ENCODE data around the gene PRDM2.

PRDM2 gene

DNA sequence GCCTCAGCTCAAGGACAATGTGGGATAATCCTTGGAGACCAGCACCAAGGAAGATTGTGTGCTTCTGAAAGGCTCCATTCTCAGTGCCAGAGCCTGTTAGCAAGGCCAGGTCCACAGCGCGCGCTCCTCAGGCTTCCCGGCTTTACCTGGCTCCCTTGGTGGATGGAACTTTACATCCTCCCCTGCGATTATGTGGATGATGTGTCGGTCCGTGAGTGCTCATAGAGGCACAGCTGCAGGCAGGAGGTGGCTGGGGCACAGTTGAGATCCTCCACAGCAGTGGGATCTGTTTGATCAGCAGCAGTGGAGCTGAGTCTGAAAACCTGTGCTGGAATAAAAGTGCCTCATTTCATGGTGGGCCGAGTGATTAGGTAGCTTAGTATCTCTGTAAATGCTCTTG, 62.7 kb downstream of the PRDM2 start:
- in situ Hi-C loops (cut with HindIII; ENCODE audit: low sequenced_read_pairs) = no loop called here

DNA sequence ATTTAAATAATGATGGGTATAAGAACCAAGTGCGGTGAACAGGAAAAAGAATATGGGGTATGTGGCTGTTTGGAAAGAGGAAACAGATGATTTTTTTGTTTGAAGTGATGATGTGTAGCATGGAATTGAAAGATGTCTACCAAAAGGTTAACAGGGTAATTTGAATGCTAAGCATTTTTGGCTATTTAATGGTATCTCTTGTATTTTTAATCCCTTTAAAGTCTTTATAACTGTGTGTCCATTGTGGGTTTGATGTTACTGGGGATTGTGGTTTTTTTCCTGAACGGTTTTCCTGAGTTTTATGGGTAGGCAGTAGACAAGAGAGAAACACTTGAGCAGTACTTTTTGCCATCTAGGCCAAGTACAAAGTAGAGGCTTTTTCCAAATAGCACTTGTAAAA, 63.2 kb downstream of the PRDM2 start:
- in situ Hi-C loops (cut with HindIII; ENCODE audit: low sequenced_read_pairs) = no loop called here

DNA sequence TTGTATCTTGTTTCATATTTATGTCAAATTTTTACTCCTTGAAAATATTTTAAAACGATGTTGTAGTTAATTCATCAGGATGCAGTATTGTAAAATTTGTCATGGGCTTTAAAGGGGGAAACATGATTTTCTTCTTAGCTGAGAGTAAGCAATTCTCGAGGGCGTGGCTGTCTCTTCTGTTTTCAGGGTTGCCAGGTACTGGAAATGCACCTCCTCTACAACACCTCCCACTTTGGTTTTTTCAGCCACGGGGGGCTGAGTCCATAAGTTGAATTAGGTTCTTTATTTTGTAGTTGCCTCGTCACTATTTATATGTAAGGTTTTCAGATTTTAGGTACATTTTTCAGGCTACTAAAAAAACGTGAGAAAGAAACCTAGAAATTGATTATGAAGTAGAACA, 64.0 kb downstream of the PRDM2 start:
- in situ Hi-C loops (cut with HindIII; ENCODE audit: low sequenced_read_pairs) = no loop called here

DNA sequence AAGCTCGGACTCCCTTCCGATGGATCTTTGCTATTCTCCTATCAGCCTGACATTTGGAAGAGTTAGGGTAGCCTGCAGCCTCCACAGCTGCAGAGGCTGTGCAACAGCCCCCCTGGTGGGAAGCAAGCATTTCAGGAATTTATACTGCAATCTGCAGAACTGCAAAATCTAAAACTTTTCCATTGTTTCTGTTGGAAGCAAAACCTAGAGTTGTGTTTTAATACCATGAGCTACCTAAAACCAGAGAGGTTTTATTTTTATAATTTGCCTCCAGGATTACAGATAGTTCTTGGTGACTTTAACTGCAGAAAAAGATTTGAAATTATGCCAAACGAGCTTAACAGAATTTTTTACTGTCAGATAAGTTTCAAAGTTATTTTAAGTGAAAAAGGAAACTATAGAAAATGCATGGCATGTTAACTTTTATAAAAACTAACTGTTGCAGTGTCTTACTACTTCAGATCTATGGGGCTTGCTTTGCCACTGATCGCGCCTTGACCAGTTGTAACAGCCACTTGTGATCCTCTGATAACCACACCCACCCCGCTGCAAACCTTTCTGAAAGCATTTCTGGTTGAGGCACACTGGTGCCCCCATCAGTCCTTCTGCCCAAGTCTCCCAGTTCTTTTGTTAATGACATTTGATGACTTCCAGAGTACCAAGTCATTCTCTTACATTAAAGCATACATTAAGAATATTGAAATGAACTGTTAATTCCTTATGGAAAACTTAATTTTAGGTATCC, 64.8 kb downstream of the PRDM2 start:
- in situ Hi-C loops (cut with HindIII; ENCODE audit: low sequenced_read_pairs) = no loop called here

DNA sequence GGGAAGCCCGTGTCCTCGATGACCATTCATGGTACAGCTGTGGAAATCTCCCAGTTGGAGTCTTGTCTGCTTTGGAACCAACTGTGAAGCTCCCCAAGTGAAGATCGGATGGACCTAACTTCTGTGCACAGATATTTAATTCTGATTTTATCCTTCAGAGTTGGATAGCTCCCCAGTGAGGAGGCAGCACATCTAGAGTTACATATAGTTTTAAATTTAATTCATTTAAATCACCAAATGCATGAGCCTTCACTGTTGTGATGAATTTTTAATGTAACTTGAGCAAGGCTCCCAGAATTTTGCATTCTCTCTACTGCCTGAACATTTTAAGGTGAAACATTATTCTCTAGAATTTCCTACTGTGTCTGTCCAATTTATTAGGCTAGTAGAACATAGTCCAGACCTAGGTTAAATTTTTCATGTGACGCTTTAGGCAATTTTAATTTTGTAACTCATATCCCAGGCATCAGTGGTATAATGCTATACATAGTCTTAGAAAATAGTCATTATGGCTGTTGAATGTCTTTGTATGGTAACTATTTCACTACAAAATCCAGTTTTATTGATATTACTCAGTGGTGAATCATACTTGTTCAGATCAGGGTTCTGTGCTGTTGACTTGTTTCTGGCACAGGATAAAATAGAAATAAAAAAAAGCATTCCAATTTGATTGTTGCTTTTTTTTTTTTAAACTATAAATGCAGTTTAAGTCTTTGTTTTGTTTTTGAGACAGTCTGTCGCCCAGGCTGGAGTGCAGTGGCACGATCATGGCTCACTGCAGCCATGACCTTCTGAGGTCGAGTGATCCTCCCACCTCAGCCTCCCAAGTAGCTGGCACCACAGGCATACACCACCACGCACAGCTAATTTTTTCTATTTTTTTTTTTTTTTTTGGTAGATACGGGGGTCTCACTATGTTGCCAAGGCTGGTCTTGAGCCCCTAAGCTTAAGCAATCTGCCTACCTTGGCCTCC, 66.9 kb downstream of the PRDM2 start:
- in situ Hi-C loops (cut with HindIII; ENCODE audit: low sequenced_read_pairs) = no loop called here

DNA sequence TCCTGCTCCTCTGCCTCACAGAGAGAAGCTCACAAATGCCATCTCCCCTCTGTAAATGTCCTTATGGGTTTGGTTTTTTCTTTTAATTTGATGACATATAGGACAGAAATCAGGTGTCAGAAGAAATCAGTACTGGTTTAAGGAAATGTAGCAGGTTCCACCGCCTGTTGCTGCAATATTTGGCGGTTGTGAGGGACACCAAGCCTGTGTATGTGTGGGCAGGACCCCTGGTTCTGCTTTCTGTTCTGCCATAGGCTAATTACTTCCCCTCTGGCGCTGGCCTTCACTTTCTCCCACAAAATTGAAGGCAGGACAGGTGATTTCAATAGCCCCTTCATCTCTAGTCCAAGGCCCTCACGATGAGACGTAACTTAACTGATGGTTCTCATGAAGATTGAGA, 69.2 kb downstream of the PRDM2 start:
- in situ Hi-C loops (cut with HindIII; ENCODE audit: low sequenced_read_pairs) = no loop called here

DNA sequence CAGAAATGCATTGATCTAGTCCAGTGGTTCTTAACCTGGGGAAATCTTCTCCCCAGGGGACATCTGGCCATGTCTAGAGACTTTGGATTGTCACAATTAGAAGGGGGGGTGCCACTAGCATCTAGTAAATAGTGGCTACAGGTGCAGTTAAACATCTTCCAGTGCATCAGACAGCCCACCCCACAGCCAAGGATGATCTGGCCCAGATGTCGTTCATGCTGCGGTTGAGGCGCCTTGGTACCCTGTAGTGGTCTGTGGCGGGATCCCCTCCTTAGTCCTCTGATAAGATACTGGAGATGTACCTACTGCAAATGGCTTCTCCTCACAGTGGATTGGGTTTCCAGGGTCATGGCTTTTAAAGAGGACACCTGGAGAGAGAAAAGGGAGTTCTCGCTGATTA, 69.8 kb downstream of the PRDM2 start:
- in situ Hi-C loops (cut with HindIII; ENCODE audit: low sequenced_read_pairs) = no loop called here

DNA sequence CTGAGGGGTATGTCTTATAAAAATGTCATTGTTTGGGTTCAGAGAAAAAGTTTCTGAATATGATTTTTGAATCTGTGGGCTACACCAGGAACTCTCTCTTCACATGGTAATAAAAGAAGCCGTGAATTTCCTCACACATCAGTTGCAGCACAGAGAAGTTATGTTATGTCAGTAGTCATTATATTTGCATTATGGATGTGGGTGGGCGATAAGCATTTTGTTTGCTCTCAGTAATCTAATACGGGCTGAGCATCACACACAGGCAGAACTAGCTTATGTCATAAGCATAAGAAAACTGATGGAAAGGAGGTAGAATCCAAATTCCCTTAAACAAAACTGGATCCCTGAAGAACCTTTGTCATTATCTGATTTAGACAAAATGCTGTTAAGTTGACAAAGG, 70.8 kb downstream of the PRDM2 start:
- in situ Hi-C loops (cut with HindIII; ENCODE audit: low sequenced_read_pairs) = no loop called here

DNA sequence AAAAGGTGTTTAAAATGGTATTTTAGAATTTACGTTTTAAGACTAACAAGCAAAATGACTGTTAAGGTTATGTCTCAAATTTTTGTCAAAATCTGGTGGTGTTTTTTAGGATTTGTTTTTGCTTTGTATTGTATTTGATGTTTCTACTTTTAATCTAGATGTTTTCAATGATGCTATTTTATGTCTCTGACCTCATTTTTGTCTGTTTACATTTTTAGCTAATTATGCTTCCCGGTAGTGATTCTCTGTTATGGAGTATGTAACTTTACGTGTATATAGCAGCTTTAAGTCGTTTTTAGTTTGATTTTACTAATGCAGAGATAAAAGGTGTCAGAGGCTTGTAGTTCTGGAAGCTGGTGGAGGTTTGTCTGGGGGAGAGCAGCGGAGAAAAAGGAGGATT, 71.8 kb downstream of the PRDM2 start:
- in situ Hi-C loops (cut with HindIII; ENCODE audit: low sequenced_read_pairs) = no loop called here

DNA sequence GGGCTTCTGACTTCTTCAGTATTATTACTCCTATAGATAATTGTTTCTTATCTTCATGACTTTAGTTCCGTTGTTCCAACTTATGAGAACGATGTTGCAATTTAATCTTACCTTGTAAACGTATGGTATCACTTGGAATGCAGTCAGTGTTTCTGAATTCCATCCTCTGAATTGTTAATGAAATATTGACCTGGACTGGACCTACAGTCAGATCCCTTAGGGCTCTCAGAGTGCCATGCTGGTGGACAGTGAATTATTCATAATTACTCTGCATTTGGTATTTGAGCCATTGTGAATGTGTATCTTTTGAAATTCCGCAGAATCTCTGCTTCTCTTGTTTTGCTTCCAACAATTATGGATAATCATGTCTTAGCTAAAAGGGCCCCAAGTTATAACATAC, 72.3 kb downstream of the PRDM2 start:
- in situ Hi-C loops (cut with HindIII; ENCODE audit: low sequenced_read_pairs) = no loop called here

DNA sequence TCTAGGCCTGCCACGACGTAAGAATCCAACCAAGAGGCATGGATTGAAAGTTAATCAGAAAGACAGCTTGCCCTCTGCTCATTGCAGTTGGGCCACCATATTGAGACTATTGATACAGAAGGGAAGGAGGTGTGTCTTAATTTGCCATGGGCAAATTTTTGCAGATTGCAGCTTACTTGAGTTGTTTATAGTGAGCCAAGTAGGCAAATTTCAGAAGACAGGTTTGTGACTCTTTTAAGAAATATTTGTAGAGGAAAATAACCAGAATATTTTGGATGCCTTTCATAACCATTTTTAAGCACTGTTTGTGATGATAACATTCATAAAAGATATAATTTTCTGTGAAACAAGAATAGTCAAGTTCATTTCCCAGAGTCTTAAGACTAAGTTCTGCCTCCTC, 74.1 kb downstream of the PRDM2 start:
- in situ Hi-C loops (cut with HindIII; ENCODE audit: low sequenced_read_pairs) = no loop called here

DNA sequence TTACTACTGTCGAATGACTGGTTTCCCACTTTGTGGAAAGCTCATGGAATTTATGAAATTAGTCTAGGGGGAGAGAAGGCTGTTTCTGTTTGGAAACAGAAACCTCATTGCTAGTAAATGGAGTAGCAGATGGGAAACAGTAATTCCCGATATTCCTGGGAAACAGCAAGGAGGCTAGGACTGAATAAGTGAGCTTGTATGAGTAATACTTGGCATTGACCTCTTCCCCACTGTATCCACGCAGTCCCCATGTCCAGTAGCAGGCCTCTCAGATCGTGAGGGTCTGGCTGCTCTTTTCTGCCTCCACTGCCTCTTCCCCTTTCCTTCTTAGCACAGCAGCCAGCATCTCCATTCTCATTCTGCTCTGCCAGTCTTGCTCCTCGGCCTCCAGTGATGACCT, 75.5 kb downstream of the PRDM2 start:
- in situ Hi-C loops (cut with HindIII; ENCODE audit: low sequenced_read_pairs) = no loop called here

DNA sequence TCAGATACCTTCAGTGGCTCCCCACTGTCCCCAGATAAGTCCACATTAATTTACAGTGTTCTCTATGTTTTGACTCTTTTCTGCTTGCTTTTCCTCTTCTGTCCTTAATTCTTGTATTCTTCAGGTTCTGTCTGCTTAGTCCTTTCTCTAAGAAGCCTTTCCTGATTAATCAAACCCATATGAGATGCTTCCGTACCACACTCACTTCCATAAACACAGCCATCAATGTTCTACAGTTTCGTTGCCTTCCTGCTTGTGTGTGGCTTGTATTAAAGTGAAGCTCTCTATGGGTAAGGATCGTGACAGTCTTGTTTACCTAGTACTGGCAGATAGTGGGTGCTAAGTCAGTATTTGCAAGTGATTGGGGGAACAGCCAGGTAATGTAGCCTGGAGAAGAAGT, 75.9 kb downstream of the PRDM2 start:
- in situ Hi-C loops (cut with HindIII; ENCODE audit: low sequenced_read_pairs) = no loop called here

DNA sequence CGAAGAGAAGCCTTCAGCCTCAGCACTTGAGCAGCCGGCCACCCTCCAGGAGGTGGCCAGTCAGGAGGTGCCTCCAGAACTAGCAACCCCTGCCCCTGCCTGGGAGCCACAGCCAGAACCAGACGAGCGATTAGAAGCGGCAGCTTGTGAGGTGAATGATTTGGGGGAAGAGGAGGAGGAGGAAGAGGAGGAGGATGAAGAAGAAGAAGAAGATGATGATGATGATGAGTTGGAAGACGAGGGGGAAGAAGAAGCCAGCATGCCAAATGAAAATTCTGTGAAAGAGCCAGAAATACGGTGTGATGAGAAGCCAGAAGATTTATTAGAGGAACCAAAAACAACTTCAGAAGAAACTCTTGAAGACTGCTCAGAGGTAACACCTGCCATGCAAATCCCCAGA, 78.4 kb downstream of the PRDM2 start:
- in situ Hi-C loops (cut with HindIII; ENCODE audit: low sequenced_read_pairs) = no loop called here

DNA sequence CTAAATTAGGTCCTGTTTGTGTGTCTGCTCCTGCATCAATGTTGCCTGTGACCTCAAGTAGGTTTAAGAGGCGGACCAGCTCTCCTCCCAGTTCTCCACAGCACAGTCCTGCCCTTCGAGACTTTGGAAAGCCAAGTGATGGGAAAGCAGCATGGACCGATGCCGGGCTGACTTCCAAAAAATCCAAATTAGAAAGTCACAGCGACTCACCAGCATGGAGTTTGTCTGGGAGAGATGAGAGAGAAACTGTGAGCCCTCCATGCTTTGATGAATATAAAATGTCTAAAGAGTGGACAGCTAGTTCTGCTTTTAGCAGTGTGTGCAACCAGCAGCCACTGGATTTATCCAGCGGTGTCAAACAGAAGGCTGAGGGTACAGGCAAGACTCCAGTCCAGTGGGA, 79.9 kb downstream of the PRDM2 start:
- in situ Hi-C loops (cut with HindIII; ENCODE audit: low sequenced_read_pairs) = no loop called here

DNA sequence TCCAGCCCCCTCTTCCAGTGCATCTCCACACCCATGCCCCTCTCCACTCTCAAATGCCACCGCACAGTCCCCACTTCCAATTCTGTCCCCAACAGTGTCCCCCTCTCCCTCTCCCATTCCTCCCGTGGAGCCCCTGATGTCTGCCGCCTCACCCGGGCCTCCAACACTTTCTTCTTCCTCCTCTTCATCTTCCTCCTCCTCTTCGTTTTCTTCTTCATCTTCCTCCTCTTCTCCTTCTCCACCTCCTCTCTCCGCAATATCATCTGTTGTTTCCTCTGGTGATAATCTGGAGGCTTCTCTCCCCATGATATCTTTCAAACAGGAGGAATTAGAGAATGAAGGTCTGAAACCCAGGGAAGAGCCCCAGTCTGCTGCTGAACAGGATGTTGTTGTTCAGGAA, 80.8 kb downstream of the PRDM2 start:
- in situ Hi-C loops (cut with HindIII; ENCODE audit: low sequenced_read_pairs) = no loop called here

DNA sequence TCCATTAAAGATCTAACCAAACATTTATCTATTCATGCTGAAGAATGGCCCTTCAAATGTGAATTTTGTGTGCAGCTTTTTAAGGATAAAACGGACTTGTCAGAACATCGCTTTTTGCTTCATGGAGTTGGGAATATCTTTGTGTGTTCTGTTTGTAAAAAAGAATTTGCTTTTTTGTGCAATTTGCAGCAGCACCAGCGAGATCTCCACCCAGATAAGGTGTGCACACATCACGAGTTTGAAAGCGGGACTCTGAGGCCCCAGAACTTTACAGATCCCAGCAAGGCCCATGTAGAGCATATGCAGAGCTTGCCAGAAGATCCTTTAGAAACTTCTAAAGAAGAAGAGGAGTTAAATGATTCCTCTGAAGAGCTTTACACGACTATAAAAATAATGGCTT, 81.2 kb downstream of the PRDM2 start:
- in situ Hi-C loops (cut with HindIII; ENCODE audit: low sequenced_read_pairs) = no loop called here

DNA sequence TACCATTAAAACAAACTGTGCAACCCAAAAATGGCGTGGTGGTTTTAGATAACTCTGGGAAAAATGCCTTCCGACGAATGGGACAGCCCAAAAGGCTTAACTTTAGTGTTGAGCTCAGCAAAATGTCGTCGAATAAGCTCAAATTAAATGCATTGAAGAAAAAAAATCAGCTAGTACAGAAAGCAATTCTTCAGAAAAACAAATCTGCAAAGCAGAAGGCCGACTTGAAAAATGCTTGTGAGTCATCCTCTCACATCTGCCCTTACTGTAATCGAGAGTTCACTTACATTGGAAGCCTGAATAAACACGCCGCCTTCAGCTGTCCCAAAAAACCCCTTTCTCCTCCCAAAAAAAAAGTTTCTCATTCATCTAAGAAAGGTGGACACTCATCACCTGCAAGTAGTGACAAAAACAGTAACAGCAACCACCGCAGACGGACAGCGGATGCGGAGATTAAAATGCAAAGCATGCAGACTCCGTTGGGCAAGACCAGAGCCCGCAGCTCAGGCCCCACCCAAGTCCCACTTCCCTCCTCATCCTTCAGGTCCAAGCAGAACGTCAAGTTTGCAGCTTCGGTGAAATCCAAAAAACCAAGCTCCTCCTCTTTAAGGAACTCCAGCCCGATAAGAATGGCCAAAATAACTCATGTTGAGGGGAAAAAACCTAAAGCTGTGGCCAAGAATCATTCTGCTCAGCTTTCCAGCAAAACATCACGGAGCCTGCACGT, 82.1 kb downstream of the PRDM2 start:
- in situ Hi-C loops (cut with HindIII; ENCODE audit: low sequenced_read_pairs) = no loop called here

DNA sequence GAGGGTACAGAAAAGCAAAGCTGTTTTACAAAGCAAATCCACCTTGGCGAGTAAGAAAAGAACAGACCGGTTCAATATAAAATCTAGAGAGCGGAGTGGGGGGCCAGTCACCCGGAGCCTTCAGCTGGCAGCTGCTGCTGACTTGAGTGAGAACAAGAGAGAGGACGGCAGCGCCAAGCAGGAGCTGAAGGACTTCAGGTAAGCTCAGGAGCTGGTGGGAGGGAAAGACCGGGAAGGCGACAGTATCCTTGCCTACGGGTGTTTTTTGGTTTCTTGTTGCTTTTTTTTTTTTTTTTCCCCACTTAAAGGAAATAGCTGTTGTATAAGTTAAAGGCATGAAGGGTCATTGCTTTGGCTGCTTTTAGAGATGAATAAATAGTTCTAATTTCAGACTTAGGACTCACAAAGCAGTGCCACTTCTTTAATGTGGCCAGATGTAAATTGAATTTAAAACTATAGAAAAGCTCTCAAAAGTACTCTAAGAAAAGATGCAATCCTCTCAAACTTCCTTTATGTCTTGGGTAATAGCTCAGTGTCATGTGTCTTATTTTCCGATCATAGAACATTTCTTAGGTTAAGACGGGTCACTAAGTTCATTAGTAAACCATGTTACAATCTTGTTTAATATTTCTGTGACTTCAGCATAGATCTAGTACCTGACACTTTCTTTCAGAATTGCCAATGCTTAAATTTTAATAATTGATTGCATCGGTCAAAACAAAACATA, 82.8 kb downstream of the PRDM2 start:
- in situ Hi-C loops (cut with HindIII; ENCODE audit: low sequenced_read_pairs) = no loop called here

DNA sequence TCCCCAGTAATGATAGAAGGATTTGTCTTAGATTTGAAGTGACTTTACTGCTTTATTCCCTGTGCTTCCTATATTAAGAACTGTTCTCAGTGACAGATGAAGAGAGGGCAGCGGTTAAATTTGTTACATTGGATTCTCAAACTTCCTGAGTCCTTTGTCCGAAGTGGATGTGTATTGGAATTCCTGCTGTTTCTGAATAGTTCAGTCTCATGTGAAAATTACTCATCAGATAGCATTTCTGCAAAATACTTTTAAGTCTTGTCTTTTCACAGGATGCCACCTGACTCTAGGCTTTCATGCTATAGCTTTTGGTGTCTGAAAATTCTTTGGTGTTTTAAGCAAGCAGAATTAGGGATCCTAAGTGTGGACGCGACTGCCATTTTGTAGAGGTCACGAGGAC, 83.6 kb downstream of the PRDM2 start:
- in situ Hi-C loops (cut with HindIII; ENCODE audit: low sequenced_read_pairs) = no loop called here

DNA sequence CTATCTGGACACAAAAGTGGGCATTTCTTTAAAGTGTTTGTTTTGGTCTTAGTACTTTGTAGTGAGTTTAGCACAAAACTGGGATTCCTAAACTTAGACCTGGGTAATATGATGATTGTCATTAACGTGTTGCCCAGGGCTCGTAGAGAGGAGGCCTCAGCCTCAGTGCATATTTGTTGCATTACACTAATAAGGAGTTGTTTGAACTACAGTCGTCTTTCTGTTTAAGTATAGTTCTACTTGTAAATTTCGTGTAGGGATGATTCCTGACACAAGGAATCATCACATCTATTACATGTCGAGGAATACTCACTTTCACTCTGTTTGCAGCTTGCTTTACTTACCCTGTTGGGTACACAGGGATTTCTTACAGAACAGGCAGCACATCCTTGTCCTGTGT, 85.0 kb downstream of the PRDM2 start:
- in situ Hi-C loops (cut with HindIII; ENCODE audit: low sequenced_read_pairs) = no loop called here
